Ovary (tissue), 3 donors: ENCODE data around the gene CRTC2.

Source experiments
- CTCF ChIP-seq, 3 donors: fragments of 450-650 bp in 2 of 3; fragments of 200-600 bp in 1 of 3; IDR thresholded peaks; one replicate each; pipeline versions ENCODE4 v1.5.1 to v1.8.0; 2016 to 2022; ENCODE audit warnings: antibody characterized with exemption in 3 of 3, mild to moderate bottlenecking in 1 of 3
- EP300 ChIP-seq: sonication (generic); formaldehyde crosslinking; IDR thresholded peaks from one replicate; pipeline ENCODE4 v1.6.1; 2017; ENCODE audit warnings: antibody characterized with exemption
- POLR2A ChIP-seq: fragments of 450-650 bp; IDR thresholded peaks from one replicate; pipeline ENCODE4 v1.6.1; 2017; ENCODE audit warnings: antibody characterized with exemption, mild to moderate bottlenecking, moderate library complexity
- donor health status: DM: no; HTN: no; CAD: no.

DNA sequence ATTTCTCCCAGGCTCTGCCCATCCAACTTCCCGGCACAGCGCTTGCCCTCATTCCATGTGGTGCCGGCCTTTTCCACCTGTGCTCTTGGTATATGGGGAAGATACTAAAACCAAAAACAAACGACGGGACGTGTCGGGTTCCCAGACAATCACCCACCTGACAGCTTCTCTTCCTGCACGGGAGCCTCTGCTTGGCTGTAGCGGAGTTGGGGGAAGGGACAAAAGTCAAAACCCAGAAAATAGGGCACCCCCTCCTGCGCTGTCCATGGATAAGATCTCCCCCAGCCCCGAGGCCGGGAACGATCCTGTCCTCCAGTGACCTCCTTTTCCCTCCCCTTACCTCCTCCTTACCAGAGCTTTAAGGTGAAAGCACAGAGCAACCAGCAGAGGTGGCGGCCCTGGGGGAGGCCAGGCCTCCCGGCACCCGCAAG is 18.4 kb upstream of the CRTC2 start:
- no peak for TF ChIP-seq CTCF (IDR thresholded peaks at IDR 0.05)
- no peak for TF ChIP-seq POLR2A
- no peak for TF ChIP-seq EP300
